T-helper 2 cell (primary cell): Measurements from ENCODE around the gene TSTD2.

Experiments used
- DNase-seq, 5 experiments: peaks; one replicate each; pipeline versions ENCODE4 v3.0.0 to v3.0.0-alpha.2; 2012 to 2022

The TSTD2 gene

DNA sequence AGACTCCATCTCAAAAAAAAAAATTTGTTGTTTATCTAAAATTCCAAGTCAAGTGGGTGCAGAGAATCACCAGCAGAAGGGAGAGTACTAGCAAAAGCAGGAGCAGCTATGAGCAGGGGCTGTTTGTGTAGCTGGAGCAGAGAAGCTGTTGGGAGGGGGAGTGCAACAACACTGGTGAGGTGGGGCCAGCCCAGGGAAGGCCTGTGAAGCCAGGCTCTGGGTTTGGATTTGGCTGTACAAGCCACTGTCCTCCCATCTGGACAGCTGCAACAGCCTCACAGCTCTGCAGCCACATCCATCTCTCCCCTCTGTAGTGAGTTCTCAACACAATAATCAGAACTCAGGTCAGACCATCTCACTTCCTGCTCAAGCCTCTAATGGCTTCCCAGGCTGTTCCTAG, 72.3 kb downstream of the TSTD2 start:
- DNase-seq = no peak

GRCh38 chr9:97560154-97560553, 73.0 kb downstream of the TSTD2 start:
- no peak for DNase-seq

GRCh38 chr9:97559111-97559514, 74.1 kb downstream of the TSTD2 start:
- peak in 1 of 5 experiments; percentile 51 for DNase-seq

DNA sequence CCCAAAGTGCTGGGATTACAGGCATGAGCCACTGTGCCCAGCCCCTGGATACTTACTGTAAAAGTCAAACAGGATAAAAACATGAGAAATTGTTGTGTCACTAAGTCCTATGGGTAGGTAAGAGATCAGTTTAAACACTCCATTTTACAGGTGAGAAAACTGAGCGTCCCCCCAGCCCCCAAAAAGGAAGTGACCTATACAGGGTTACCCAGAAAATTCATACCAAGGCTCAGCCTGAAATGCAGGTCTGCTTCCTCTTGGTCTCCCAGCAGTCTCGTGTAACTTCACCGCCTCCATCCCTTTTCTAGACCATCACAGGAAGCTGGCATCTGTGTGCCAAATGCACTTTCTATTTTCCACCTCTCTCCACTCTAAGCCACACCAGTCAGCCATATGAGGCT, 74.5 kb downstream of the TSTD2 start:
- peak in 1 of 5 experiments; percentile 7 for DNase-seq

- DNase-seq = no peak
Measured at GRCh38 chr9:97557606-97558095, 75.5 kb downstream of the TSTD2 start.

- DNase-seq = no peak
Measured at GRCh38 chr9:97556721-97557605, 76.2 kb downstream of the TSTD2 start.

- DNase-seq = no peak
Measured at GRCh38 chr9:97556036-97556720, 77.0 kb downstream of the TSTD2 start.

- DNase-seq = peak in 1 of 5 experiments; percentile 7
Measured at GRCh38 chr9:97555164-97555563, 78.0 kb downstream of the TSTD2 start.

DNA sequence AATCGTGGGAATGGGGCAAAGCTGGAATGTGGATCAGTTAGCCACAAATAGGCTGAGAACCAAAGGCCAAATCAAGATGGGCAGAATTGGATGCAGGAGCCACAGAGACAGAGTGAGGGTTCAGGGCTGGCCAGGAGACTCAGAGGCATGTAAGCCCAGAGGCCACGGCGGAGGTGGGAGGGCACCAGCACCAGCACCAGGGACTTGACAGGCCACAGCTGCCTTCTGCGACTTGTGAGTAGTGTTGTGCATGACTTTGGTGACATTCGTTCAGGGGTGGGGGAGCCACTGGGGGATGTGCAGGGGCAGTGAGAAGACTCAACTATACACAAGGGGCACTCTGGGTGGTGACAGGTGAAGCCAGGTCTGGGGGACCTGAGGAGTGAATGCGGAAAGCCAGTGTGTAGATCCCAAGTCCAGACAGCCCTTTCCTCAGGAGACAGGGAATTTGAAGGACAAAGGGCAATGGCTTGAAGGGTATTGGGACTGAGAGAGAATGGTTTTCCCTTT, 78.5 kb downstream of the TSTD2 start:
- DNase-seq = no peak

DNA sequence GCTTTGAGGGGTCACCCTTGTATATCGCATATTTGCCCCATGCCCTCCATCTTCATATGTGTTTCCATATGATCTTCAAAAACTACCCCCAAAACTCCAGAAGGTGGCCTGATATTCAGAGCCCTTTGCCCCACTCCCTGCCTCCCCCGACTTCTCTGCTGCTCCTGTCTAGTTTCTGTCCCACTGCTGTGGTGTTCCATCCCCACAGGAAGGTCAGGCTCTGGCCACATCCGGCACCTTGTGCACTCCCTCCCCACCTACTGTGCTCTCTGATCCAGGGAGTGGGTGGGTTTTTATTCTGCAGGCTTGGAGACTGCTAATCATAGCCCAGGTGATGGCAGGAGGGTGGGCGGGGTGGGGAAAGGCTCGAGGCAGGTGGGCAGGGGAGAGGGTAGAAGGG, 79.3 kb downstream of the TSTD2 start:
- DNase-seq = no peak

DNA sequence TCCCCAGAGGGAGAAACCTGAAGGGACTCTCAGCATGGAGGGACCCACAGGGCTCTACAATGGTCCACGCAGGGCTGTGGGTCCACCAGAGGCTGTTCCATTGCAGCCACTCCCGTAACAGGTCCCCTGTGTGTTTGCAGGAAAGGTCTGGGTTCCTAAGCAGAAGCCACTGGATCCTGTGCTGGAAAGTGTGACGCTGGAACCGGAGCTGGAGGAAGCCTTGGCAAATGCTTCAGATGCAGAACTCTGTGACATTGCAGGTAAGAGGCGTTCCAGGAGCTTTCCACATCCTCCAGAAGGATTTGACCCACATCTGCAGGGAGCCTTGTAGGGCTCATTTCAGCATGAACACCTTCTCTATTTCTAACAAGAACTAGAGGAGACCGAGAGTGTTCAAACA, 80.0 kb downstream of the TSTD2 start:
- no peak for DNase-seq

GRCh38 chr9:97551308-97551707, 81.9 kb downstream of the TSTD2 start:
- DNase-seq = no peak

DNA sequence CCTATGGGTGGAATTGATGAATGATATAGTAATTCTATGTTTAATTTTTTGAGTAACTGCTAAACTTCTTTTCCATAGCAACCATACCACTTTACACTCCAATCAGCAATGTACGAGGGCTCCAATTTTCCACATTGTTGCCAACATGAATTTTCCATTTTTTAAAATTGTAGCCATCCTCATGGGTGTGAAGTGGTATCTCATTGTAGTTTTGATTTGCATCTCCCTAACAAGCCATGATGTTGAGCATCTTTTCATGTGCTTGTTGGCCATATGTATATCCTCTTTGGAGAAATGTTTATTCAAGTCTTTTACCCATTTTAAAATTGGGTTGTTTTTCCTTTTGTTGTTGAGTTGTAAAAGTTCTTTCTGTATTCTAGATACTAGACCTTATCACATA, 82.8 kb downstream of the TSTD2 start:
- no peak for DNase-seq
